Measurements from ENCODE around the gene PXDN.

Gene PXDN

DNA sequence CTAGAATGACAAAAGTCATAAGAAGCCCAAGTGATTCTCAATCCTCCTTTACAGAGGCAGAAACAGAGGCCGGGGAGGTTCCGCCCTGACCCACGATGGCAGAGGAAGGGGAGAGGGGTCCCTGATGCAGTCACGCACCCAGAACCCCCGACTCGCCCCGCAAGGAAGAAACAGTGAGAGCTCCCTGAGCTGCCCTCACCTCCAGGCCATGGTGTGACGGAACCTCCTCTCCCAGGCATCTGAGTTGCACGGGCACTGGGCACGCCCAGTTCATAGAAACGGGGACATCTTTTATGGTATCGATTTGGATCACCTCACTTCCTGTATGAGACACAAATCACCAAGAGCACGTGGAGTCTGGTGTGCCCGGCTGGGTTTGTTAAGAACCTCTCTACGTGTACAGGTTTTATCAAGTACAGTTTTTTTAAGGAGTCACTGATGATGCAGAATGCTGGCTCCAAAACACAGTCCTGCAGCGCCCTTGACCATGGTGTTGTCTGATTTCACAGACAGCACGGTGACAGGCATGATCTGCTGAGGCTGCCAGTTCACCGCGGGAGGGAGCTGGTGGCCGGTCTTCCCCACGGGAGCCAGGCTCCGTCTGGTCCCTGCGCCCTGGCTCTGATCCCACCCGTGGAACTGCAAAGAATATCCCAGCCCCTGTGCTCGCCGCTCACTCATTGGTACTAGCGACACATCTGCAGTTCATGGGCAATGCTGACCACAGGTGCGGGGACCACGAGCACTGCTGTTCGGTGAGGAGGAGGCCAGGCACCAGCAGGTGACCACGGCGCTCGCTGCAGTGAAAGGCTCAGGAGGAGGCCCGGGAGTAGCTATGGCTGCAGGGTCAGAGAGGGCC is 35.6 kb downstream of the PXDN start:
- TF ChIP-seq ZBTB7A (tag by site-specific recombination; IDR thresholded peaks at IDR 0.05; ENCODE audit: low read depth), result no peak
- TF ChIP-seq KLF8 (tag by site-specific recombination; IDR thresholded peaks at IDR 0.05), result no peak
- TF ChIP-seq, protein P1, sequence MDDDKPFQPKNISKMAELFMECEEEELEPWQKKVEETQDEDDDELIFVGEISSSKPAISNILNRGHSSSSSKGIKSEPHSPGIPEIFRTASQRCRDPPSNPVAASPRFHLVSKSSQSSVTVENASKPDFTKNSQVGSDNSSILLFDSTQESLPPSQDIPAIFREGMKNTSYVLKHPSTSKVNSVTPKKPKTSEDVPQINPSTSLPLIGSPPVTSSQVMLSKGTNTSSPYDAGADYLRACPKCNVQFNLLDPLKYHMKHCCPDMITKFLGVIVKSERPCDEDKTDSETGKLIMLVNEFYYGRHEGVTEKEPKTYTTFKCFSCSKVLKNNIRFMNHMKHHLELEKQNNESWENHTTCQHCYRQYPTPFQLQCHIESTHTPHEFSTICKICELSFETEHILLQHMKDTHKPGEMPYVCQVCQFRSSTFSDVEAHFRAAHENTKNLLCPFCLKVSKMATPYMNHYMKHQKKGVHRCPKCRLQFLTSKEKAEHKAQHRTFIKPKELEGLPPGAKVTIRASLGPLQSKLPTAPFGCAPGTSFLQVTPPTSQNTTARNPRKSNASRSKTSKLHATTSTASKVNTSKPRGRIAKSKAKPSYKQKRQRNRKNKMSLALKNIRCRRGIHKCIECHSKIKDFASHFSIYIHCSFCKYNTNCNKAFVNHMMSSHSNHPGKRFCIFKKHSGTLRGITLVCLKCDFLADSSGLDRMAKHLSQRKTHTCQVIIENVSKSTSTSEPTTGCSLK (tag by site-specific recombination; IDR thresholded peaks at IDR 0.05), result no peak
- no peak for TF ChIP-seq ZNF214 (tag by site-specific recombination; IDR thresholded peaks at IDR 0.05; ENCODE audit: borderline replicate concordance)
- no peak for TF ChIP-seq ZNF548 (tag by site-specific recombination; IDR thresholded peaks at IDR 0.05)
- no peak for TF ChIP-seq KLF10 (tag by site-specific recombination; IDR thresholded peaks at IDR 0.05)
- TF ChIP-seq, protein P2, sequence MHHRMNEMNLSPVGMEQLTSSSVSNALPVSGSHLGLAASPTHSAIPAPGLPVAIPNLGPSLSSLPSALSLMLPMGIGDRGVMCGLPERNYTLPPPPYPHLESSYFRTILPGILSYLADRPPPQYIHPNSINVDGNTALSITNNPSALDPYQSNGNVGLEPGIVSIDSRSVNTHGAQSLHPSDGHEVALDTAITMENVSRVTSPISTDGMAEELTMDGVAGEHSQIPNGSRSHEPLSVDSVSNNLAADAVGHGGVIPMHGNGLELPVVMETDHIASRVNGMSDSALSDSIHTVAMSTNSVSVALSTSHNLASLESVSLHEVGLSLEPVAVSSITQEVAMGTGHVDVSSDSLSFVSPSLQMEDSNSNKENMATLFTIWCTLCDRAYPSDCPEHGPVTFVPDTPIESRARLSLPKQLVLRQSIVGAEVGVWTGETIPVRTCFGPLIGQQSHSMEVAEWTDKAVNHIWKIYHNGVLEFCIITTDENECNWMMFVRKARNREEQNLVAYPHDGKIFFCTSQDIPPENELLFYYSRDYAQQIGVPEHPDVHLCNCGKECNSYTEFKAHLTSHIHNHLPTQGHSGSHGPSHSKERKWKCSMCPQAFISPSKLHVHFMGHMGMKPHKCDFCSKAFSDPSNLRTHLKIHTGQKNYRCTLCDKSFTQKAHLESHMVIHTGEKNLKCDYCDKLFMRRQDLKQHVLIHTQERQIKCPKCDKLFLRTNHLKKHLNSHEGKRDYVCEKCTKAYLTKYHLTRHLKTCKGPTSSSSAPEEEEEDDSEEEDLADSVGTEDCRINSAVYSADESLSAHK (tag by site-specific recombination; IDR thresholded peaks at IDR 0.05), result no peak
- TF ChIP-seq, protein P3, sequence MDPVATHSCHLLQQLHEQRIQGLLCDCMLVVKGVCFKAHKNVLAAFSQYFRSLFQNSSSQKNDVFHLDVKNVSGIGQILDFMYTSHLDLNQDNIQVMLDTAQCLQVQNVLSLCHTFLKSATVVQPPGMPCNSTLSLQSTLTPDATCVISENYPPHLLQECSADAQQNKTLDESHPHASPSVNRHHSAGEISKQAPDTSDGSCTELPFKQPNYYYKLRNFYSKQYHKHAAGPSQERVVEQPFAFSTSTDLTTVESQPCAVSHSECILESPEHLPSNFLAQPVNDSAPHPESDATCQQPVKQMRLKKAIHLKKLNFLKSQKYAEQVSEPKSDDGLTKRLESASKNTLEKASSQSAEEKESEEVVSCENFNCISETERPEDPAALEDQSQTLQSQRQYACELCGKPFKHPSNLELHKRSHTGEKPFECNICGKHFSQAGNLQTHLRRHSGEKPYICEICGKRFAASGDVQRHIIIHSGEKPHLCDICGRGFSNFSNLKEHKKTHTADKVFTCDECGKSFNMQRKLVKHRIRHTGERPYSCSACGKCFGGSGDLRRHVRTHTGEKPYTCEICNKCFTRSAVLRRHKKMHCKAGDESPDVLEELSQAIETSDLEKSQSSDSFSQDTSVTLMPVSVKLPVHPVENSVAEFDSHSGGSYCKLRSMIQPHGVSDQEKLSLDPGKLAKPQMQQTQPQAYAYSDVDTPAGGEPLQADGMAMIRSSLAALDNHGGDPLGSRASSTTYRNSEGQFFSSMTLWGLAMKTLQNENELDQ (tag by site-specific recombination; IDR thresholded peaks at IDR 0.05; ENCODE audit: low read depth), result no peak
- no peak for TF ChIP-seq ZNF16 (tag by site-specific recombination; IDR thresholded peaks at IDR 0.05; ENCODE audit: low read depth)
- TF ChIP-seq, protein P4, sequence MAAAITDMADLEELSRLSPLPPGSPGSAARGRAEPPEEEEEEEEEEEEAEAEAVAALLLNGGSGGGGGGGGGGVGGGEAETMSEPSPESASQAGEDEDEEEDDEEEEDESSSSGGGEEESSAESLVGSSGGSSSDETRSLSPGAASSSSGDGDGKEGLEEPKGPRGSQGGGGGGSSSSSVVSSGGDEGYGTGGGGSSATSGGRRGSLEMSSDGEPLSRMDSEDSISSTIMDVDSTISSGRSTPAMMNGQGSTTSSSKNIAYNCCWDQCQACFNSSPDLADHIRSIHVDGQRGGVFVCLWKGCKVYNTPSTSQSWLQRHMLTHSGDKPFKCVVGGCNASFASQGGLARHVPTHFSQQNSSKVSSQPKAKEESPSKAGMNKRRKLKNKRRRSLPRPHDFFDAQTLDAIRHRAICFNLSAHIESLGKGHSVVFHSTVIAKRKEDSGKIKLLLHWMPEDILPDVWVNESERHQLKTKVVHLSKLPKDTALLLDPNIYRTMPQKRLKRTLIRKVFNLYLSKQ (tag by site-specific recombination; IDR thresholded peaks at IDR 0.05; ENCODE audit: borderline replicate concordance), result no peak
- no peak for TF ChIP-seq ZIC2 (tag by site-specific recombination; IDR thresholded peaks at IDR 0.05)
- no peak for TF ChIP-seq ZNF600 (tag by site-specific recombination; IDR thresholded peaks at IDR 0.05)

DNA sequence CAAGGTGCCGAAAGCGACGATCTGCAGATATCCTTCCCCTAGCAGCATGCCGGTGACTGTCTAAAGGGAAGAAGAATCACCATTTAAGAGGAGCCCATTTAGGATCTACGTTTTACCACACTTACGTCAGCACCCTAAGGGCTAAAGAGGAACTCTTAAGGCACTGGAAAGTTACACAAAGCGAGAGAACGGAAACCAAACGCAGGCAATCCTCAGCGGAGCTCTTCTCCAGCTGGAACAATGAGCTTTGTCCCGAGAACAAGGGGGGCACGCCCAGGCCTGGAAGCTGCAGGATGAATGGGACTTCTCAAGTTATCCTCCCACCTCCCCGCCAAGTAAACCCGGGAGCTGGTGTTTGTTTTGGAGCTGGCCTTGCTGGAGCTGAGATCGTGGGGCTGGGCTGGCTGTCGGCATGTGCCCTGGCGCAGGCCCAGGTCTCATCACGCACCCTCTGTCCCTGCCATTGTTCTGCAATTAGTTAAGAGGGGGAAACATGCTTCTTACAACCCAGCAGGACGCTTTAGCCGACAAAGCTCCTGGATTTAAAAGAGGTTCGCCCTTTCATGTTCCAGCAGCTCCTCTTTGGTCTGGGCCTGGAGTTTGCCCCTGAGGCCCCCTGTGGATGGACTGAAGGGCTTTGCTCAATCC is 36.4 kb downstream of the PXDN start:
- ChIA-PET POLR2A (no interaction called here), CTCF (interaction anchor here (0.7 kb wide), 1 partner anchor 43 kb away, joined by 3 read pairs; no protein-coding TSS in a partner anchor)
- Histone ChIP-seq H3K27ac (ENCODE audit: extremely low read depth, low read depth, low read length) (peak overlapping the region; percentile 26; the same call in 1 of the 2 replicates), H3K4me1 (ENCODE audit: control insufficient read depth, insufficient read depth, low read length) (peaks cover 4% of the 10 kb centered on the region; the same call in 1 of the 2 replicates), H3K36me3 (ENCODE audit: control insufficient read depth in 2 of 2, insufficient read depth in 1 of 2, low read length in 2 of 2) (no peaks in the 10 kb centered on the region), H3K9me3 (ENCODE audit: control insufficient read depth, insufficient read depth, low read depth, low read length) (no peaks in the 10 kb centered on the region), H3K4me3 (ENCODE audit: low read depth, low read length) (no peak overlapping the region)
- no peak for TF ChIP-seq ZNF544 (tag by site-specific recombination; IDR thresholded peaks at IDR 0.05)
- TF ChIP-seq, protein P5, sequence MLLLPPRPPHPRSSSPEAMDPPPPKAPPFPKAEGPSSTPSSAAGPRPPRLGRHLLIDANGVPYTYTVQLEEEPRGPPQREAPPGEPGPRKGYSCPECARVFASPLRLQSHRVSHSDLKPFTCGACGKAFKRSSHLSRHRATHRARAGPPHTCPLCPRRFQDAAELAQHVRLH (tag by site-specific recombination; IDR thresholded peaks at IDR 0.05), result no peak
- TF ChIP-seq ZNF707 (tag by site-specific recombination; IDR thresholded peaks at IDR 0.05), result no peak
- TF ChIP-seq ZNF600 (tag by site-specific recombination; IDR thresholded peaks at IDR 0.05), result peak; percentile 57; the same call in 1 of the 2 replicates
- TF ChIP-seq GLIS1 (tag by site-specific recombination; IDR thresholded peaks at IDR 0.05), result 0 out of 2 replicates have a peak, but pooled peaks have one; percentile 8
- TF ChIP-seq, protein P4 (tag by site-specific recombination; IDR thresholded peaks at IDR 0.05; ENCODE audit: borderline replicate concordance), result no peak
- TF ChIP-seq ZNF341 (tag by site-specific recombination; IDR thresholded peaks at IDR 0.05; ENCODE audit: low read depth), result peak; percentile 76
- TF ChIP-seq WT1 (tag by site-specific recombination; IDR thresholded peaks at IDR 0.05), result peak; percentile 63; the same call in 1 of the 2 replicates
- no peak for TF ChIP-seq BCL11A (tag by site-specific recombination; IDR thresholded peaks at IDR 0.05; ENCODE audit: low read depth)
- no peak for TF ChIP-seq ZNF433 (tag by site-specific recombination; IDR thresholded peaks at IDR 0.05; ENCODE audit: low read depth)
- TF ChIP-seq SCRT1 (tag by site-specific recombination; IDR thresholded peaks at IDR 0.05; ENCODE audit: borderline replicate concordance), result no peak

More for the DNA sequence above, 35.6 kb downstream of the PXDN start:
- Histone ChIP-seq H3K36me3 (ENCODE audit: control insufficient read depth in 2 of 2, insufficient read depth in 1 of 2, low read length in 2 of 2) (no peaks in the 10 kb centered on the region), H3K4me1 (ENCODE audit: control insufficient read depth, insufficient read depth, low read length) (peaks cover 4% of the 10 kb centered on the region; the same call in 1 of the 2 replicates), H3K9me3 (ENCODE audit: control insufficient read depth, insufficient read depth, low read depth, low read length) (no peaks in the 10 kb centered on the region), H3K4me3 (ENCODE audit: low read depth, low read length) (no peak overlapping the region), H3K27ac (ENCODE audit: extremely low read depth, low read depth, low read length) (peak overlapping the region; percentile 3; the same call in 1 of the 2 replicates)
- ChIA-PET POLR2A (no interaction called here), CTCF (interaction anchor here (0.7 kb wide), 2 partner anchors 9 to 42 kb away, joined by 3 read pairs; no protein-coding TSS in a partner anchor)

Data from HEK293 (cell line).